GM12891 (cell line): ENCODE results near the gene TIGD2.

Source experiments
- POLR2A ChIP-seq: IDR thresholded peaks from 2 replicates; pipeline ENCODE4 v1.6.1; 2011; ENCODE audit warnings: low read depth, low read length, control low read depth
- POU2F2 ChIP-seq: IDR thresholded peaks from 2 replicates; pipeline ENCODE4 v1.6.1; 2011; ENCODE audit warnings: low read depth, mild to moderate bottlenecking, control low read depth, low read length, moderate library complexity

GRCh38 chr4:89162496-89162895, 51.2 kb downstream of the TIGD2 start:
- TF ChIP-seq POLR2A: no peak
- TF ChIP-seq POU2F2: no peak
